CD4-positive, alpha-beta T cell (primary cell): ENCODE results near the gene DIPK1B. TPM values are rescaled to one million over a fixed set of nuclear protein-coding genes. Genes with fewer than 3 reads are reported as not detected.

Experiments used
- ATAC-seq: fragments of 200-7000 bp; cut with Tn5 transposase; one replicate; pipeline ENCODE4 v1.10.0; 2022; ENCODE audit warnings: mild to moderate bottlenecking; ENCODE audit not compliant: poor library complexity
- CTCF ChIA-PET: fragments of 350-600 bp; sonication (Branson Sonifier 250); formaldehyde crosslinking; loops from one replicate; lab custom pipeline; 2021; ENCODE audit warnings: antibody characterized with exemption, inconsistent platforms; lab: Charles Lee
- POLR2A ChIA-PET: fragments of 350-600 bp; sonication (Branson Sonifier 250); formaldehyde crosslinking; loops from one replicate; lab custom pipeline; 2021; ENCODE audit warnings: antibody characterized with exemption, inconsistent platforms; lab: Charles Lee
- DNase-seq, 14 experiments: peaks; one replicate each; pipeline ENCODE4 v3.0.0-alpha.2; 2013 to 2020; ENCODE audit warnings: mixed read lengths in 2 of 14
- H3K27ac ChIP-seq, 2 donors: one replicate each; pipeline versions ENCODE4 v1.5.1 to v1.7.0; 2013; ENCODE audit warnings: low read length in 2 of 2, low read depth in 1 of 2, mild to moderate bottlenecking in 1 of 2
- H3K27me3 ChIP-seq, 2 experiments: 1 replicate in 1 of 2; 2 replicates in 1 of 2; pipeline versions ENCODE4 v1.6.1 to v1.7.0; 2013; ENCODE audit warnings: low read length in 2 of 2, control low read depth in 1 of 2, mild to moderate bottlenecking in 1 of 2, moderate library complexity in 1 of 2; ENCODE audit not compliant: insufficient read depth in 2 of 2, control insufficient read depth in 1 of 2
- H3K36me3 ChIP-seq: one replicate; pipeline ENCODE4 v1.6.1; 2013; ENCODE audit warnings: low read length, control low read depth; ENCODE audit not compliant: insufficient read depth
- H3K4me1 ChIP-seq: one replicate; pipeline ENCODE4 v1.6.1; 2013; ENCODE audit warnings: low read length, control low read depth; ENCODE audit not compliant: insufficient read depth
- H3K4me3 ChIP-seq: one replicate; pipeline ENCODE4 v1.5.1; 2013; ENCODE audit warnings: mild to moderate bottlenecking, low read length, moderate library complexity
- H3K9me3 ChIP-seq, 2 experiments: 1 replicate in 1 of 2; 2 replicates in 1 of 2; pipeline versions ENCODE4 v1.6.1 to v1.7.0; 2013; ENCODE audit warnings: low read length in 2 of 2, mild to moderate bottlenecking in 2 of 2, control low read depth in 1 of 2, moderate library complexity in 1 of 2; ENCODE audit not compliant: control insufficient read depth in 1 of 2, insufficient read depth in 1 of 2
- H3K27ac Mint-ChIP-seq: one replicate; pipeline ENCODE4 v1.8.0; 2020; ENCODE audit warnings: mixed read lengths
- H3K27me3 Mint-ChIP-seq: one replicate; pipeline ENCODE4 v1.8.0; 2021; ENCODE audit warnings: mixed read lengths
- H3K36me3 Mint-ChIP-seq: one replicate; pipeline ENCODE4 v1.8.0; 2021; ENCODE audit warnings: low read depth, mixed read lengths
- H3K4me1 Mint-ChIP-seq: one replicate; pipeline ENCODE4 v1.8.0; 2021; ENCODE audit warnings: low read depth, mixed read lengths
- H3K4me3 Mint-ChIP-seq: one replicate; pipeline ENCODE4 v1.8.0; 2020; ENCODE audit warnings: mild to moderate bottlenecking, mixed read lengths
- H3K9me3 Mint-ChIP-seq: one replicate; pipeline ENCODE4 v1.8.0; 2020; ENCODE audit warnings: mixed read lengths
- CTCF ChIP-seq: fragments of 200-600 bp; IDR thresholded peaks from one replicate; pipeline ENCODE4 v1.8.0; 2022; ENCODE audit warnings: antibody characterized with exemption, mild to moderate bottlenecking
- intact Hi-C, 2 experiments: fragments of 100-400 bp; cut with DNase I in 1 of 2; cut with micrococcal nuclease in 1 of 2; formaldehyde crosslinking; loops; one replicate each; pipeline versions ENCODE4 v1.15.1 to v1.9.0; 2023 to 2025; cut with DNase I, micrococcal nuclease
- total RNA-seq, 174 experiments: library from RNA in 2 of 174; stranded (reverse) in 2 of 174; gene quantifications; one replicate each; pipeline ENCODE4 v1.2.3 and lab custom pipeline; 2021 to 2026

DIPK1B gene
- total RNA-seq, 2 experiments from 2014 or later = 0.11 TPM; not detected in 1

GRCh38 chr9:136692185-136693134 is 19.9 kb upstream of the DIPK1B start:
- CTCF ChIA-PET = no interaction called here
- DNase-seq (no peak), ATAC-seq (no peak)
- no peaks in the 10 kb centered on the region for H3K36me3 ChIP-seq
- no peak overlapping the region for H3K4me3 ChIP-seq
- H3K4me1 ChIP-seq = peaks cover 10% of the 10 kb centered on the region
- Mint-ChIP-seq H3K36me3 (no peaks in the 10 kb centered on the region), H3K27me3 (peaks cover 10% of the 10 kb centered on the region), H3K9me3 (no peaks in the 10 kb centered on the region), H3K4me3 (no peak overlapping the region), H3K27ac (no peak overlapping the region), H3K4me1 (no peaks in the 10 kb centered on the region)
- peaks cover 8 to 11% of the 10 kb centered on the region in 2 experiments for H3K27me3 ChIP-seq
- no peak for TF ChIP-seq CTCF
- H3K27ac ChIP-seq = no peak overlapping the region
- POLR2A ChIA-PET = no interaction called here
- H3K9me3 ChIP-seq = peaks cover 0 to 23% of the 10 kb centered on the region in 2 experiments
- intact Hi-C loops = no loop called here

- ATAC-seq (no peak), DNase-seq (no peak)
- H3K27ac Mint-ChIP-seq = no peak overlapping the region
- H3K9me3 Mint-ChIP-seq = no peaks in the 10 kb centered on the region
- no peak overlapping the region for H3K4me3 ChIP-seq
- intact Hi-C loops = no loop called here
- no peaks in the 10 kb centered on the region for H3K36me3 ChIP-seq
- H3K27me3 Mint-ChIP-seq = peaks cover 16% of the 10 kb centered on the region
- peaks cover 11 to 12% of the 10 kb centered on the region in 2 experiments for H3K27me3 ChIP-seq
- no peak overlapping the region for H3K4me3 Mint-ChIP-seq
- CTCF ChIA-PET = no interaction called here
- H3K9me3 ChIP-seq = peaks cover 0 to 20% of the 10 kb centered on the region in 2 experiments
- no peak overlapping the region for H3K27ac ChIP-seq
- peaks cover 4% of the 10 kb centered on the region for H3K4me1 ChIP-seq
- POLR2A ChIA-PET = no interaction called here
- no peak for TF ChIP-seq CTCF
- H3K36me3 Mint-ChIP-seq = no peaks in the 10 kb centered on the region
- H3K4me1 Mint-ChIP-seq = no peaks in the 10 kb centered on the region
Observed at GRCh38 chr9:136693135-136693489, 19.3 kb upstream of the DIPK1B start.

GRCh38 chr9:136693490-136694162 is 18.7 kb upstream of the DIPK1B start:
- Mint-ChIP-seq H3K4me1 (no peaks in the 10 kb centered on the region), H3K36me3 (no peaks in the 10 kb centered on the region), H3K4me3 (no peak overlapping the region), H3K27me3 (peaks cover 18% of the 10 kb centered on the region), H3K27ac (no peak overlapping the region), H3K9me3 (no peaks in the 10 kb centered on the region)
- Histone ChIP-seq H3K36me3 (no peaks in the 10 kb centered on the region), H3K27ac (no peak overlapping the region), H3K27me3 (peaks cover 11 to 12% of the 10 kb centered on the region in 2 experiments), H3K4me1 (peaks cover 3% of the 10 kb centered on the region), H3K9me3 (peaks cover 0 to 16% of the 10 kb centered on the region in 2 experiments), H3K4me3 (no peak overlapping the region)
- intact Hi-C loops = no loop called here
- ChIA-PET POLR2A (no interaction called here), CTCF (no interaction called here)
- TF ChIP-seq CTCF = no peak
- DNase-seq (no peak), ATAC-seq (no peak)
